Lower lobe of right lung (tissue), 2 donors: ENCODE results near the gene IGHMBP2. TPM values are rescaled to one million over a fixed set of nuclear protein-coding genes. Genes with fewer than 3 reads are reported as not detected.

ENCODE experiments used
- ATAC-seq, 2 donors: fragments of 200-7000 bp; cut with Tn5 transposase; one replicate each; pipeline ENCODE4 v1.9.1; 2020 to 2022; ENCODE audit warnings: mild to moderate bottlenecking in 2 of 2, moderate library complexity in 2 of 2
- DNase-seq: peaks from one replicate; pipeline ENCODE4 v3.0.0-alpha.2; 2020
- H3K27ac ChIP-seq: fragments of 200-600 bp; one replicate; pipeline ENCODE4 v1.8.0; 2022
- H3K27me3 ChIP-seq: fragments of 200-600 bp; one replicate; pipeline ENCODE4 v1.8.0; 2022; ENCODE audit warnings: low read depth
- H3K36me3 ChIP-seq: fragments of 200-600 bp; one replicate; pipeline ENCODE4 v1.8.0; 2022; ENCODE audit warnings: mild to moderate bottlenecking
- H3K4me1 ChIP-seq: fragments of 200-600 bp; one replicate; pipeline ENCODE4 v1.8.0; 2022
- H3K4me3 ChIP-seq: fragments of 200-600 bp; one replicate; pipeline ENCODE4 v1.8.0; 2022; ENCODE audit warnings: mild to moderate bottlenecking
- H3K9me3 ChIP-seq: fragments of 200-600 bp; one replicate; pipeline ENCODE4 v1.8.0; 2022
- CTCF ChIP-seq: fragments of 200-600 bp; IDR thresholded peaks from one replicate; pipeline ENCODE4 v1.8.0; 2022; ENCODE audit warnings: antibody characterized with exemption, mild to moderate bottlenecking
- intact Hi-C: fragments of 100-400 bp; cut with DNase I; formaldehyde crosslinking; loops from one replicate; pipeline ENCODE4 v1.11.0; 2022
- total RNA-seq: library from RNA; stranded (reverse); fragmentation: NEBNext Ultra II Directional; extraction: Animal tissue kit (Norgen Biotek cat#: 25700); gene quantifications from one replicate; pipeline ENCODE4 v1.2.1, GENCODE V29; 2021
- donor health status: DM: no; HTN: yes; CAD: no; lungs with severe emphysema.

IGHMBP2 gene
- total RNA-seq, 1 donor from 2014 or later: 18.8 TPM

- ATAC-seq: no peak
- intact Hi-C loops: no loop called here
- no peaks in the 10 kb centered on the region for H3K36me3 ChIP-seq
Observed at GRCh38 chr11:68947151-68947550, 43.5 kb downstream of the IGHMBP2 start.

GRCh38 chr11:68948496-68948895, 44.8 kb downstream of the IGHMBP2 start:
- no peak for ATAC-seq
- intact Hi-C loops: no loop called here
- no peaks in the 10 kb centered on the region for H3K36me3 ChIP-seq
- DNase-seq: no peak
- H3K4me3 ChIP-seq: no peak overlapping the region
- H3K27ac ChIP-seq: no peak overlapping the region
- H3K4me1 ChIP-seq: no peaks in the 10 kb centered on the region
- TF ChIP-seq CTCF: no peak
- H3K9me3 ChIP-seq: no peaks in the 10 kb centered on the region
- H3K27me3 ChIP-seq: no peaks in the 10 kb centered on the region

More at GRCh38 chr11:68947151-68947550, 43.5 kb downstream of the IGHMBP2 start:
- no peak for TF ChIP-seq CTCF
- DNase-seq: no peak
- Histone ChIP-seq H3K27me3 (no peaks in the 10 kb centered on the region), H3K4me1 (no peaks in the 10 kb centered on the region), H3K4me3 (no peak overlapping the region), H3K9me3 (no peaks in the 10 kb centered on the region), H3K27ac (no peak overlapping the region)

GRCh38 chr11:68948935-68949334, 45.2 kb downstream of the IGHMBP2 start:
- Histone ChIP-seq H3K27ac (no peak overlapping the region), H3K36me3 (no peaks in the 10 kb centered on the region), H3K4me3 (no peak overlapping the region), H3K4me1 (no peaks in the 10 kb centered on the region), H3K27me3 (no peaks in the 10 kb centered on the region), H3K9me3 (no peaks in the 10 kb centered on the region)
- no peak for ATAC-seq
- DNase-seq: no peak
- no peak for TF ChIP-seq CTCF
- intact Hi-C loops: no loop called here

- intact Hi-C loops: no loop called here
- Histone ChIP-seq H3K4me3 (no peak overlapping the region), H3K36me3 (no peaks in the 10 kb centered on the region), H3K27ac (no peak overlapping the region), H3K9me3 (no peaks in the 10 kb centered on the region), H3K4me1 (peaks cover 5% of the 10 kb centered on the region), H3K27me3 (no peaks in the 10 kb centered on the region)
- no peak for DNase-seq
- no peak for TF ChIP-seq CTCF
- no peak for ATAC-seq
Observed at GRCh38 chr11:68950270-68950669, 46.6 kb downstream of the IGHMBP2 start.

- H3K27ac ChIP-seq: no peak overlapping the region
- DNase-seq (no peak), ATAC-seq (no peak)
- no peaks in the 10 kb centered on the region for H3K9me3 ChIP-seq
- TF ChIP-seq CTCF: no peak
- H3K4me1 ChIP-seq: peaks cover 9% of the 10 kb centered on the region
- no peak overlapping the region for H3K4me3 ChIP-seq
- intact Hi-C loops: no loop called here
- no peaks in the 10 kb centered on the region for H3K27me3 ChIP-seq
- no peaks in the 10 kb centered on the region for H3K36me3 ChIP-seq
Observed at GRCh38 chr11:68950762-68951161, 47.1 kb downstream of the IGHMBP2 start.
